OCI-LY1 (cell line): ENCODE results near the gene PTPN6.

Experiments used
- CTCF ChIP-seq: fragments of 200-600 bp; sonication (generic), shearing (Covaris generic); IDR thresholded peaks from 2 replicates; pipeline ENCODE4 v1.5.1; 2017; ENCODE audit warnings: mild to moderate bottlenecking, antibody characterized with exemption, low read length, moderate library complexity, mixed read lengths
- EZH2 ChIP-seq: fragments of 200-600 bp; sonication (generic), shearing (Covaris generic); IDR thresholded peaks from 2 replicates; pipeline ENCODE4 v1.8.0; 2017; ENCODE audit warnings: borderline replicate concordance, mixed run types, mild to moderate bottlenecking, antibody characterized with exemption, low read length, moderate library complexity, mixed read lengths

- TF ChIP-seq CTCF (no peak), EZH2 (no peak)
Measured at GRCh38 chr12:6982532-6982931, 31.4 kb downstream of the PTPN6 start.
